HEK293 (cell line): ENCODE data around the gene ABCA12.

Source experiments
- CTCF ChIA-PET: fragments of 350-600 bp; formaldehyde crosslinking; extraction: SDS; loops from one replicate; lab custom pipeline; 2021; ENCODE audit warnings: antibody characterized with exemption; lab: Yijun Ruan, JAX
- POLR2A ChIA-PET: fragments of 300-600 bp; formaldehyde crosslinking; extraction: SDS; loops from one replicate; lab custom pipeline; 2020; ENCODE audit warnings: antibody characterized with exemption, inconsistent platforms; lab: Yijun Ruan, JAX
- H3K27ac ChIP-seq: fragments of 200-500 bp; sonication (Bioruptor generic); 2 replicates; pipeline ENCODE4 v1.5.1; 2014; ENCODE audit warnings: low read depth, low read length, control low read depth, inconsistent platforms; ENCODE audit errors: extremely low read depth
- H3K36me3 ChIP-seq, 2 experiments: fragments of 200-500 bp in 1 of 2; sonication (Bioruptor generic) in 1 of 2; 1 replicate in 1 of 2; 2 replicates in 1 of 2; pipeline ENCODE4 v1.5.1; 2014 to 2017; ENCODE audit warnings: inconsistent platforms in 2 of 2, low read length in 2 of 2; ENCODE audit not compliant: control insufficient read depth in 2 of 2, insufficient read depth in 1 of 2
- H3K4me1 ChIP-seq: fragments of 200-500 bp; sonication (Bioruptor generic); 2 replicates; pipeline ENCODE4 v1.5.1; 2014; ENCODE audit warnings: mild to moderate bottlenecking, low read length, inconsistent platforms; ENCODE audit not compliant: control insufficient read depth, insufficient read depth
- H3K4me3 ChIP-seq: 2 replicates; pipeline ENCODE4 v1.5.1; 2011; ENCODE audit warnings: low read depth, mild to moderate bottlenecking, control low read depth, low read length, moderate library complexity
- H3K9me3 ChIP-seq: fragments of 200-500 bp; sonication (Bioruptor generic); 2 replicates; pipeline ENCODE4 v1.5.1; 2014; ENCODE audit warnings: low read depth, low read length, inconsistent platforms; ENCODE audit not compliant: control insufficient read depth, insufficient read depth
- TCF7L2 ChIP-seq: IDR thresholded peaks from 2 replicates; pipeline ENCODE4 v1.6.1; 2011; ENCODE audit warnings: low read depth, mild to moderate bottlenecking, inconsistent platforms, low read length, moderate library complexity, borderline replicate concordance
- ZBTB11 ChIP-seq: fragments of 450-650 bp; formaldehyde crosslinking; conservative IDR thresholded peaks from 2 replicates; pipeline ENCODE4 v1.5.1; 2016; ENCODE audit warnings: low read depth, missing biosample characterization, missing genetic modification characterization
- ZBTB26 ChIP-seq: fragments of 450-650 bp; formaldehyde crosslinking; optimal IDR thresholded peaks from 2 replicates; pipeline ENCODE3; 2016; ENCODE audit warnings: missing biosample characterization, mild to moderate bottlenecking, missing genetic modification characterization
- ZBTB49 ChIP-seq: fragments of 450-650 bp; formaldehyde crosslinking; IDR thresholded peaks from 2 replicates; pipeline ENCODE4 v1.5.1; 2016; ENCODE audit warnings: missing biosample characterization, missing genetic modification characterization, low read depth
- ZNF114 ChIP-seq: fragments of 450-650 bp; formaldehyde crosslinking; IDR thresholded peaks from 2 replicates; pipeline ENCODE4 v1.5.0; 2017; ENCODE audit warnings: missing biosample characterization, missing genetic modification characterization
- ZNF140 ChIP-seq: fragments of 450-650 bp; formaldehyde crosslinking; IDR thresholded peaks from 2 replicates; pipeline ENCODE4 v1.5.1; 2016; ENCODE audit warnings: missing biosample characterization, missing genetic modification characterization
- ZNF175 ChIP-seq: fragments of 450-650 bp; formaldehyde crosslinking; IDR thresholded peaks from 2 replicates; pipeline ENCODE4 v1.5.1; 2016; ENCODE audit warnings: missing biosample characterization, missing genetic modification characterization
- ZNF202 ChIP-seq: fragments of 450-650 bp; formaldehyde crosslinking; IDR thresholded peaks from 2 replicates; pipeline ENCODE4 v1.5.1; 2016; ENCODE audit warnings: missing biosample characterization, missing genetic modification characterization, borderline replicate concordance
- ZNF211 ChIP-seq: fragments of 450-650 bp; formaldehyde crosslinking; IDR thresholded peaks from 2 replicates; pipeline ENCODE4 v1.5.1; 2016; ENCODE audit warnings: low read depth, missing biosample characterization, missing genetic modification characterization
- ZNF324 ChIP-seq: fragments of 450-650 bp; formaldehyde crosslinking; IDR thresholded peaks from 2 replicates; pipeline ENCODE4 v1.5.1; 2016; ENCODE audit warnings: missing biosample characterization, missing genetic modification characterization
- ZNF335 ChIP-seq: fragments of 450-650 bp; formaldehyde crosslinking; conservative IDR thresholded peaks from 2 replicates; pipeline ENCODE4 v1.5.1; 2016; ENCODE audit warnings: missing biosample characterization, missing genetic modification characterization
- ZNF473 ChIP-seq: fragments of 450-650 bp; formaldehyde crosslinking; IDR thresholded peaks from 2 replicates; pipeline ENCODE4 v1.5.1; 2017; ENCODE audit warnings: missing biosample characterization, missing genetic modification characterization
- ZNF623 ChIP-seq: fragments of 450-650 bp; formaldehyde crosslinking; IDR thresholded peaks from 2 replicates; pipeline ENCODE4 v1.5.1; 2016; ENCODE audit warnings: missing biosample characterization, missing genetic modification characterization
- ZNF692 ChIP-seq: fragments of 450-650 bp; formaldehyde crosslinking; IDR thresholded peaks from 2 replicates; pipeline ENCODE4 v1.5.1; 2016; ENCODE audit warnings: missing biosample characterization, missing genetic modification characterization
- ZNF791 ChIP-seq: fragments of 450-650 bp; formaldehyde crosslinking; IDR thresholded peaks from 2 replicates; pipeline ENCODE4 v1.5.1; 2016; ENCODE audit warnings: missing biosample characterization, missing genetic modification characterization
- ZSCAN5A ChIP-seq: fragments of 450-650 bp; formaldehyde crosslinking; IDR thresholded peaks from 2 replicates; pipeline ENCODE4 v1.5.1; 2016; ENCODE audit warnings: missing biosample characterization, missing genetic modification characterization

The ABCA12 gene

GRCh38 chr2:214904176-214904575, 234.2 kb downstream of the ABCA12 start:
- CTCF ChIA-PET = no interaction called here
- no peak for TF ChIP-seq ZSCAN5A (tag by site-specific recombination)
- TF ChIP-seq TCF7L2 = no peak
- no peak for TF ChIP-seq ZNF324 (tag by site-specific recombination)
- TF ChIP-seq ZBTB49 (tag by site-specific recombination) = no peak
- TF ChIP-seq ZNF623 (tag by site-specific recombination) = no peak
- TF ChIP-seq, all 188 proteins: peak for 0
- peaks cover 4% of the 10 kb centered on the region for H3K4me1 ChIP-seq
- H3K4me3 ChIP-seq = no peak overlapping the region
- H3K27ac ChIP-seq = no peak overlapping the region
- H3K9me3 ChIP-seq = no peaks in the 10 kb centered on the region; the same call in 1 of the 2 replicates
- POLR2A ChIA-PET = no interaction called here
- no peaks in the 10 kb centered on the region for H3K36me3 ChIP-seq

- ChIA-PET CTCF (no interaction called here), POLR2A (no interaction called here)
- Histone ChIP-seq H3K9me3 (no peaks in the 10 kb centered on the region; the same call in 1 of the 2 replicates), H3K36me3 (no peaks in the 10 kb centered on the region), H3K4me1 (peaks cover 5% of the 10 kb centered on the region), H3K27ac (no peak overlapping the region), H3K4me3 (no peak overlapping the region)
- TF ChIP-seq ZNF202 = no peak
- TF ChIP-seq ZNF692 (tag by site-specific recombination) = no peak
- no peak for TF ChIP-seq ZNF175
- no peak for TF ChIP-seq ZNF623 (tag by site-specific recombination)
- no peak for TF ChIP-seq ZNF791 (tag by site-specific recombination)
- TF ChIP-seq ZNF114 = no peak
- TF ChIP-seq ZBTB26 (tag by site-specific recombination) = no peak
- no peak for TF ChIP-seq ZNF140
- no peak for TF ChIP-seq ZNF211 (tag by site-specific recombination)
- no peak for TF ChIP-seq ZNF335 (tag by site-specific recombination)
- TF ChIP-seq ZNF473 = no peak
- TF ChIP-seq ZBTB11 (tag by site-specific recombination) = no peak
Observed at GRCh38 chr2:214902286-214902685, 236.1 kb downstream of the ABCA12 start.
